Measurements from ENCODE around the gene GABRP.
"Not testable (repeated sequence)": the region's sequence is repeated elsewhere in the genome, so short reads cannot be mapped to it uniquely, and the experiment has no call there.

GABRP gene

GRCh38 chr5:170792878-170793277 lies 9.4 kb downstream of the GABRP start:
- no peak for DNase-seq (ENCODE audit: low read depth in 2 of 2)

GRCh38 chr5:170795154-170795553 lies 11.6 kb downstream of the GABRP start:
- DNase-seq (ENCODE audit: low read depth in 2 of 2): no peak

- no peak for DNase-seq (ENCODE audit: low read depth in 2 of 2)
Observed at GRCh38 chr5:170805666-170806065, 22.1 kb downstream of the GABRP start.

GRCh38 chr5:170809551-170809950 lies 26.0 kb downstream of the GABRP start:
- DNase-seq (ENCODE audit: low read depth in 2 of 2): no peak

GRCh38 chr5:170811719-170812118 lies 28.2 kb downstream of the GABRP start:
- DNase-seq (ENCODE audit: low read depth in 2 of 2): no peak

GRCh38 chr5:170813231-170813630 lies 29.7 kb downstream of the GABRP start:
- no peak for DNase-seq (ENCODE audit: low read depth in 2 of 2)

- no peak for DNase-seq (ENCODE audit: low read depth in 2 of 2)
Observed at GRCh38 chr5:170817195-170817594, 33.7 kb downstream of the GABRP start.

- no peak for DNase-seq (ENCODE audit: low read depth in 2 of 2)
Observed at GRCh38 chr5:170818232-170818631, 34.7 kb downstream of the GABRP start.

DNA sequence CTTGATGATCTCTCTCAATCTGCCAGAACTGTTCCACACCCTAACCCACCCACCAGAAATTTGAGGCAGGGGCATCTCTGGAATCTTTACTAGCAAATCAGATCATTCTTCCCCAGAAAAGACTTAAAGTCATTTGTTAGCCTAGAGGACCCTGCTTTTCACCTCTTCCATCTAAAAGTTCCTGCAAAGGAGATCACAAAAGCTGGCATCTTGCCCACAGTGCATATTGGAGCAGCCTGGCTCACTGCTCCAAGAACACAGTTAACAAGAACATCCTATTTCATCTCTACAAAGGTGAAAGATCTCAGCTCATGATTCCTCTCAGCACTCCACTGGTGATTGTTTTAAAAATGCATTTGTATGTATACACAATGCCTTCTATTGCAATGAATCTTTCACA lies 36.3 kb downstream of the GABRP start:
- no peak for DNase-seq (ENCODE audit: low read depth in 2 of 2)

- DNase-seq (ENCODE audit: low read depth in 2 of 2): no peak
Observed at GRCh38 chr5:170821257-170821800, 37.8 kb downstream of the GABRP start.

- no peak for DNase-seq (ENCODE audit: low read depth in 2 of 2)
Observed at GRCh38 chr5:170826117-170826516, 42.6 kb downstream of the GABRP start.

GRCh38 chr5:170832241-170832640 lies 48.7 kb downstream of the GABRP start:
- DNase-seq (ENCODE audit: low read depth in 2 of 2): no peak

GRCh38 chr5:170833981-170834380 lies 50.5 kb downstream of the GABRP start:
- DNase-seq (ENCODE audit: low read depth in 2 of 2): not testable (repeated sequence)

DNA sequence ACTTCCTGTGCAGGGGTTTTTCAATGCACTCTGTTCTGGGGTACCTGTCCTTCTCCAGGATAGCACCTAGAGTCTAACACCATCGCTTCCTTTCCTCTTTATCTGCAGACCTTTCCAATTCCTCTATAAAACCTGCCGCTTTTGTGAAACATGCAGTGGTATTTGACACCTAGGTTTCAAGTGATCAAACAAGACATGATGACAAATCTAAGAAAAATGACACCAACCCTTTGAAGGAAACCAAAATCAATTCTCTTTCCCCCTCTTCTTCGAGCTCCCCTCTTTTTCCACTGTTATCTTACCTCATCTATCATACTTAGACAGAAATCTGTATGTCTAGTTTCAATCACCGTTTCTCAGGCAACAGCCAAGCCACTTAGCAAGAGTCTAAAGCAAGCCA lies 52.7 kb downstream of the GABRP start:
- no peak for DNase-seq (ENCODE audit: low read depth in 2 of 2)

- DNase-seq (ENCODE audit: low read depth in 2 of 2): no peak
Observed at GRCh38 chr5:170843870-170844269, 60.3 kb downstream of the GABRP start.

- no peak for DNase-seq (ENCODE audit: low read depth in 2 of 2)
Observed at GRCh38 chr5:170844651-170845050, 61.1 kb downstream of the GABRP start.

DNA sequence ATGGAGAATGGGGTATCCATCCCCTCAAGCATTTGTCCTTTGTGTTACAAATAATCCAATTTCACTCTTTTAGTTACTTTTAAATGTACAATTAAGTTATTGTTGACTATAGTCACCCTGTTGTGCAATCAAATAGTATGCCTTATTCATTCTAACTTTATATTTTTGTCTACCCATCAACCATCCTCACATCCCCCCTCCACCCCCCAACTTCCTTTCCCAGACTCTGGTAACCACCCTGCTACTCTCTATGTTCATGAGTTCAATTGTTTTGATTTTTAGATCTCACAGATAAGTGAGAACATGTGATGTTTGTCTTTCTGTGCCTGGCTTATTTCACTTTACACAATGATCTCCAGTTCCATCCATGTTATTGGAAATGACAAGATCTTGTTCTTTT lies 62.9 kb downstream of the GABRP start:
- DNase-seq (ENCODE audit: low read depth in 2 of 2): no peak

DNA sequence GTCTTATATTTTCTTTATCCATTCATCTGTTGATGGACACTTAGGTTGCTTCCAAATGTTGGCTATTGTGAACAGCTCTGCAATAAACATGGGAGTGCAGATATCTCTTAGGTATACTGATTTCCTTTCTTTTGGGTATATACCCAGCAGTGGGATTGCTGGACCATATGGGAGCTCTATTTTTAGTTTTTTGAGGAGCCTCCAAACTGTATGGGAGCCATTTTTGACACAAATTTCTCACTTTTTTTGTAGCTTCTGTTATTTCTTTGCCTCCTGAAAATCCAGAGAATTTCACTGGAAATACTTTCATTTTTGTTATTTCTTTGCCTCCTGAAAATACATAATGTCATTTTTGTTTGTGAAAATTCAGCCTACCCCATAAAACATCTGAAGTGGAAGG lies 63.3 kb downstream of the GABRP start:
- no peak for DNase-seq (ENCODE audit: low read depth in 2 of 2)

DNA sequence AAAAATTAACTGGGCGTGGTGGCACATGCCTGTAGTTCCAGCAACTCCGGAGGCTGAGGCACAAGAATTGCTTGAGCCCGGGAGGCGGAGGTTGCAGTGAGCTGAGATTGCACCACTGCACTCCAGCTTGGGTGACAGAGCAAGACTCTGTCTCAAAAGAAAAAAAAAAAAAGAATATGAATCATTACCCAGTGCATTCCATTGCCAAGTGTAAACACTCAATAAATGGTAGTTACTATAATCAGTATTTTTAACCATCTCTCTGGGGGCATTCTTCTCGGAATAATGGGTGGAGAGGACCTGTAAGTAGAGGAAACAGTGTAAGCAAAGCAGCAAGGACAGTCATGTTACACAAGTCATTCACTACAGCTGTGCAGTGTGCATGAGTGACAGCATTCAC lies 64.5 kb downstream of the GABRP start:
- no peak for DNase-seq (ENCODE audit: low read depth in 2 of 2)

- no peak for DNase-seq (ENCODE audit: low read depth in 2 of 2)
Observed at GRCh38 chr5:170849374-170849773, 65.8 kb downstream of the GABRP start.

DNA sequence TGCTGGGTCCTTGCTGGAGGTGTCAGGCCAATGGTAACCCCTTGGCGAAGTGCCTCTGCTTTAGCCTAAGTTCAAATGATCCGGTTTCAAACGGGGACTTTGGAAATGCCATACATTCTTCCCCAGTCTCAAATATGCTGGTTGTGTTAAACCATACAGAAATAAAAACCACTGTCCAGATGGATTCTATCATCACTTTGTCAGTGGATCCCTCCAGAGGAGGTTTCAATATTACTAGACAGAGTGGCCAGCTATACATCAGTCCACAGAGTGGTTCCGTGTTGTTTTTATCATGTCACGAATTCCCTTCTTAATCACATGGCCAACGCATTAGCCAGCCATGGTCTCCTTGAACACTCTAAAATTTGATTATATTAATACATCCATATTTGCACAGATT lies 71.0 kb downstream of the GABRP start:
- DNase-seq (ENCODE audit: low read depth in 2 of 2): no peak

GRCh38 chr5:170857066-170857465 lies 73.5 kb downstream of the GABRP start:
- no peak for DNase-seq (ENCODE audit: low read depth in 2 of 2)

- DNase-seq (ENCODE audit: low read depth in 2 of 2): no peak
Observed at GRCh38 chr5:170860415-170860814, 76.9 kb downstream of the GABRP start.

DNA sequence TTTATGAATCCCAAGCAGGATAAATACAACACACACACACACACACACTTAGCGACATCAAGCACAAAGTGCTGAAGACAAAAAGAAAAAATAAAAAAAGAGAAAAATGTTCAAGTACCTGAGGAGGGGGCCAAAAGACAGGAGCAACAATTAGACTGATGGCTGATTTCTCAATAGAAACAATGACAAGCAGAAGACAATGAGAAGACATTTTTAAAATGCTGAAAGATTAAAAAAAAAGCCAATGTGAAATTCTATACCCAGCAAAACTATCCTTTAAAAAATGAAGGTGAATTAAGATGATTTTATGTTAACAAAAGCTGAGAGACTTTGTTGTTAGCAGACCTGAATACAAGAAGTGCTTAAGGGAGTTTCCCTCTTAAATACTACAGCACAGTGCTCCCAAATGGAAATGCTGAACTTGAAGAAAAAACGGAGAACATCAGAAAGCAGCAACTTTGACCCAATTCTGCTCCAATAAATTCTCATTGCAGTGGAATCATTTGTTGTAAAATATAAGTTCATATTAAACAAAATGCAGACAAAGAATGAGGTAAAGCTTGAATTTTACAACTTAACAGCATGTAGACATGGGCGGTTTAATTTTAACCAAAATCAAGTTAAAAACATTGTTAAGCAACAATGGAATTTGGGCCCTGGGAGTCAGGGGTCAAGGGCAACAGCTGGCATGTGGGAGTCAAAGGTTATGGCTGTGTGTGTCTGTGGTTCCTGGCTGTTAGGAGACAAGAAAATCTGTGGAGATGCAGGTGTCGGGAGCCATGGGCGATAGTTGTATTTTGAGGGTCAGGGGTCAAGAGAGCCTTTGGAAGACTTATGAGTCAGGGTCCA lies 77.5 kb downstream of the GABRP start:
- DNase-seq (ENCODE audit: low read depth in 2 of 2): no peak
